ENCODE measurements around the gene AKT1S1. TPM values are rescaled to one million over a fixed set of nuclear protein-coding genes. Genes with fewer than 3 reads are reported as not detected.

The AKT1S1 gene
- total RNA-seq, 4 donors from 2014 or later = 5.5 to 20.3 (median 9.1) TPM

GRCh38 chr19:49911381-49912145, 34.4 kb upstream of the AKT1S1 start:
- TF ChIP-seq CTCF (IDR thresholded peaks at IDR 0.05; ENCODE audit: low read depth) = no peak

- no peak for TF ChIP-seq CTCF (IDR thresholded peaks at IDR 0.05; ENCODE audit: low read depth)
Observed at GRCh38 chr19:49910179-49910578, 33.0 kb upstream of the AKT1S1 start.

- TF ChIP-seq CTCF (IDR thresholded peaks at IDR 0.05; ENCODE audit: low read depth) = no peak
Observed at GRCh38 chr19:49908480-49909420, 31.6 kb upstream of the AKT1S1 start.

- TF ChIP-seq CTCF (IDR thresholded peaks at IDR 0.05; ENCODE audit: low read depth) = no peak
Observed at GRCh38 chr19:49907745-49908446, 30.7 kb upstream of the AKT1S1 start.

- no peak for TF ChIP-seq CTCF (IDR thresholded peaks at IDR 0.05; ENCODE audit: low read depth)
Observed at GRCh38 chr19:49906879-49907564, 29.9 kb upstream of the AKT1S1 start.

- no peak for TF ChIP-seq CTCF (IDR thresholded peaks at IDR 0.05; ENCODE audit: low read depth)
Observed at GRCh38 chr19:49904136-49904535, 27.0 kb upstream of the AKT1S1 start.
